ENCODE data around the gene CIITA. TPM values are rescaled to one million over a fixed set of nuclear protein-coding genes. Genes with fewer than 3 reads are reported as not detected.

Gene CIITA
- total RNA-seq, 1 experiment from 2014 or later, result 0.26 TPM

DNA sequence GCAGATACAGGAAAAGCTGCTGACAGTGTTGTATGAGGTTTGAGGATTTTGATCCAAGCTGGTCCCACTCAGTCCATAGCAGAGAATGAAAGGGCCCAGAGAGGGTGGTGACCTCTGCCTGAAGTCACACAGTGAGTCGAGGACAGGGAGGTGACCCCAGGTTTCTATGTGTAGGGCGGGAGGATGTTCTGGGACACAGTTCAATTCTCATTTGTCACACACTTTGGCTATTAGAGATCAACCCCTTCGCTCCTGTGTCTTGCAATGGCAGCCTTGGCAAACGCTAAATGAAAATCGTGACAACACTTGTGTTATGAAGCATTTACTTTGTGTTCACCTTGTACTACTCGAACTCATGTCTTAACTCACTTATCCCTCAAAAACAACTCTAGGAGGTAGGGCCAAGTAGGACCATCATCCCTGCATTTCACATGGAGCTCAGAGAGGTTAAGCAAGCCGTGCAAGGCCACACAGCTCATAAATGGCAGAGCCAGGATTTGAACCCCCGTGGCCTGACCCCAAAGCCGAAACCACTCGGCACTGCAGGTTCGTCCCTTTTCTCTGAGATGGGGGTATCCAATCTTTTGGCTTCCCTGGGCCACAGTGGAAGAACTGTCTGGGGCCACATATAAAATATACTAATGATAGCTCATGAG lies 55.1 kb downstream of the CIITA start:
- H3K27me3 Mint-ChIP-seq (ENCODE audit: low read depth), result no peaks in the 10 kb centered on the region
- no peaks in the 10 kb centered on the region for H3K9me3 Mint-ChIP-seq
- no peak for ATAC-seq
- CTCF ChIA-PET, result interaction anchor here (1.4 to 2.6 kb wide), 2 partner anchors 9 to 13 kb away, joined by 4 to 11 read pairs; no protein-coding TSS in a partner anchor
- POLR2A ChIA-PET, result no interaction called here
- TF ChIP-seq ZNF232 (CRISPR knock-in tag; IDR thresholded peaks at IDR 0.05), result no peak
- TF ChIP-seq, protein P1, sequence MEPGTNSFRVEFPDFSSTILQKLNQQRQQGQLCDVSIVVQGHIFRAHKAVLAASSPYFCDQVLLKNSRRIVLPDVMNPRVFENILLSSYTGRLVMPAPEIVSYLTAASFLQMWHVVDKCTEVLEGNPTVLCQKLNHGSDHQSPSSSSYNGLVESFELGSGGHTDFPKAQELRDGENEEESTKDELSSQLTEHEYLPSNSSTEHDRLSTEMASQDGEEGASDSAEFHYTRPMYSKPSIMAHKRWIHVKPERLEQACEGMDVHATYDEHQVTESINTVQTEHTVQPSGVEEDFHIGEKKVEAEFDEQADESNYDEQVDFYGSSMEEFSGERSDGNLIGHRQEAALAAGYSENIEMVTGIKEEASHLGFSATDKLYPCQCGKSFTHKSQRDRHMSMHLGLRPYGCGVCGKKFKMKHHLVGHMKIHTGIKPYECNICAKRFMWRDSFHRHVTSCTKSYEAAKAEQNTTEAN (CRISPR knock-in tag; IDR thresholded peaks at IDR 0.05), result no peak
- TF ChIP-seq, protein P2, sequence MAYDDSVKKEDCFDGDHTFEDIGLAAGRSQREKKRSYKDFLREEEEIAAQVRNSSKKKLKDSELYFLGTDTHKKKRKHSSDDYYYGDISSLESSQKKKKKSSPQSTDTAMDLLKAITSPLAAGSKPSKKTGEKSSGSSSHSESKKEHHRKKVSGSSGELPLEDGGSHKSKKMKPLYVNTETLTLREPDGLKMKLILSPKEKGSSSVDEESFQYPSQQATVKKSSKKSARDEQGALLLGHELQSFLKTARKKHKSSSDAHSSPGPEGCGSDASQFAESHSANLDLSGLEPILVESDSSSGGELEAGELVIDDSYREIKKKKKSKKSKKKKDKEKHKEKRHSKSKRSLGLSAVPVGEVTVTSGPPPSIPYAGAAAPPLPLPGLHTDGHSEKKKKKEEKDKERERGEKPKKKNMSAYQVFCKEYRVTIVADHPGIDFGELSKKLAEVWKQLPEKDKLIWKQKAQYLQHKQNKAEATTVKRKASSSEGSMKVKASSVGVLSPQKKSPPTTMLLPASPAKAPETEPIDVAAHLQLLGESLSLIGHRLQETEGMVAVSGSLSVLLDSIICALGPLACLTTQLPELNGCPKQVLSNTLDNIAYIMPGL (CRISPR knock-in tag; IDR thresholded peaks at IDR 0.05), result no peak
- no peak for TF ChIP-seq CBFB (CRISPR knock-in tag; IDR thresholded peaks at IDR 0.05; ENCODE audit: low read depth)
- TF ChIP-seq, protein P3, sequence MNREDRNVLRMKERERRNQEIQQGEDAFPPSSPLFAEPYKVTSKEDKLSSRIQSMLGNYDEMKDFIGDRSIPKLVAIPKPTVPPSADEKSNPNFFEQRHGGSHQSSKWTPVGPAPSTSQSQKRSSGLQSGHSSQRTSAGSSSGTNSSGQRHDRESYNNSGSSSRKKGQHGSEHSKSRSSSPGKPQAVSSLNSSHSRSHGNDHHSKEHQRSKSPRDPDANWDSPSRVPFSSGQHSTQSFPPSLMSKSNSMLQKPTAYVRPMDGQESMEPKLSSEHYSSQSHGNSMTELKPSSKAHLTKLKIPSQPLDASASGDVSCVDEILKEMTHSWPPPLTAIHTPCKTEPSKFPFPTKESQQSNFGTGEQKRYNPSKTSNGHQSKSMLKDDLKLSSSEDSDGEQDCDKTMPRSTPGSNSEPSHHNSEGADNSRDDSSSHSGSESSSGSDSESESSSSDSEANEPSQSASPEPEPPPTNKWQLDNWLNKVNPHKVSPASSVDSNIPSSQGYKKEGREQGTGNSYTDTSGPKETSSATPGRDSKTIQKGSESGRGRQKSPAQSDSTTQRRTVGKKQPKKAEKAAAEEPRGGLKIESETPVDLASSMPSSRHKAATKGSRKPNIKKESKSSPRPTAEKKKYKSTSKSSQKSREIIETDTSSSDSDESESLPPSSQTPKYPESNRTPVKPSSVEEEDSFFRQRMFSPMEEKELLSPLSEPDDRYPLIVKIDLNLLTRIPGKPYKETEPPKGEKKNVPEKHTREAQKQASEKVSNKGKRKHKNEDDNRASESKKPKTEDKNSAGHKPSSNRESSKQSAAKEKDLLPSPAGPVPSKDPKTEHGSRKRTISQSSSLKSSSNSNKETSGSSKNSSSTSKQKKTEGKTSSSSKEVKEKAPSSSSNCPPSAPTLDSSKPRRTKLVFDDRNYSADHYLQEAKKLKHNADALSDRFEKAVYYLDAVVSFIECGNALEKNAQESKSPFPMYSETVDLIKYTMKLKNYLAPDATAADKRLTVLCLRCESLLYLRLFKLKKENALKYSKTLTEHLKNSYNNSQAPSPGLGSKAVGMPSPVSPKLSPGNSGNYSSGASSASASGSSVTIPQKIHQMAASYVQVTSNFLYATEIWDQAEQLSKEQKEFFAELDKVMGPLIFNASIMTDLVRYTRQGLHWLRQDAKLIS (CRISPR knock-in tag; IDR thresholded peaks at IDR 0.05; ENCODE audit: borderline replicate concordance), result no peak
- no peak for TF ChIP-seq KAT7 (CRISPR knock-in tag; IDR thresholded peaks at IDR 0.05; ENCODE audit: borderline replicate concordance)
- TF ChIP-seq, protein P4, sequence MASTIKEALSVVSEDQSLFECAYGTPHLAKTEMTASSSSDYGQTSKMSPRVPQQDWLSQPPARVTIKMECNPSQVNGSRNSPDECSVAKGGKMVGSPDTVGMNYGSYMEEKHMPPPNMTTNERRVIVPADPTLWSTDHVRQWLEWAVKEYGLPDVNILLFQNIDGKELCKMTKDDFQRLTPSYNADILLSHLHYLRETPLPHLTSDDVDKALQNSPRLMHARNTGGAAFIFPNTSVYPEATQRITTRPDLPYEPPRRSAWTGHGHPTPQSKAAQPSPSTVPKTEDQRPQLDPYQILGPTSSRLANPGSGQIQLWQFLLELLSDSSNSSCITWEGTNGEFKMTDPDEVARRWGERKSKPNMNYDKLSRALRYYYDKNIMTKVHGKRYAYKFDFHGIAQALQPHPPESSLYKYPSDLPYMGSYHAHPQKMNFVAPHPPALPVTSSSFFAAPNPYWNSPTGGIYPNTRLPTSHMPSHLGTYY (CRISPR knock-in tag; IDR thresholded peaks at IDR 0.05), result no peak
- no peak for TF ChIP-seq SMAD4 (CRISPR knock-in tag; IDR thresholded peaks at IDR 0.05)
- TF ChIP-seq MLX (CRISPR knock-in tag; IDR thresholded peaks at IDR 0.05), result no peak
- TF ChIP-seq ESRRA (CRISPR knock-in tag; IDR thresholded peaks at IDR 0.05; ENCODE audit: borderline replicate concordance), result no peak
- no peak for TF ChIP-seq EMX1 (CRISPR knock-in tag; IDR thresholded peaks at IDR 0.05)
- no peak for TF ChIP-seq ZNF425 (CRISPR knock-in tag; conservative IDR thresholded peaks at IDR 0.05)
- no peaks in the 10 kb centered on the region for H3K4me1 Mint-ChIP-seq
- H3K4me3 Mint-ChIP-seq, result no peak overlapping the region
- H3K36me3 Mint-ChIP-seq, result peaks cover 13% of the 10 kb centered on the region; the same call in 1 of the 2 replicates
- no peak for DNase-seq (ENCODE audit: low spot score)
- no peak overlapping the region for H3K27ac Mint-ChIP-seq
